ENCODE data around the gene CALML4. TPM values are rescaled to one million over a fixed set of nuclear protein-coding genes. Genes with fewer than 3 reads are reported as not detected.
A peak's percentile ranks its signal among the peaks of the same experiment; 100 is the strongest.

The CALML4 gene
- total RNA-seq, 1 donor from 2014 or later: 0.90 TPM

DNA sequence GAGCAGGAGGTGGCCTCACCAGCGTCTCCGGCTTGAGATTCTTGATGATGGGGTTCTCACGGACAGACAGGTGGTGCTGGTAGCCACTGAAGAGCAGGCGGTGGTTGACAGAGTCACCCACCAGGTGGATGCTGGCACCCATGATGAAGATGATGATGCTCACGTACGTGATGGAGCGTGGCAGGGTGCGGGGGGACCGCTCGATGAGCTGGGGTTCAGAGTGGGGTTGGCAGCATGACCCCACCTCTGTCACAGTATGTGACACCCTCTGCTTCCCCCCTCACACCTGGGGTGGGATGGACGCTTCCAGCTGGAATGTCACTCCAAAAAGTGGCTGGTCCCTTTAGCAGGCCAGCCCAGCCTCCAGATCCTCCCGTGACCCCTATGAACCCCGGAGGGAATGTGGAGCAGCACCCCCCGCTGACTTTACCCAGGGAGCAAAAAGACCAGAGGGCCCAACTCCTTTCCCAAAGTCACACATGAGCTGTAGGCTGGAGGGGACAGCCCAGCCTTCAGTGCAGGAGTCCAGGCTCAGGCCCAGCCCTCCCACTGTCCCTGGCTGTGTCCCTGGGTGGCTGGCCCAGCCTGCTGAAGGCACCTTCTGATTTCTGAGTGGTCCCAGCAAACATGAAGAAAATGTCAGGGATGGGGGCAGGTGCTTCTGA is 6.7 kb upstream of the CALML4 start:
- H3K9me3 Mint-ChIP-seq (ENCODE audit: low read depth): no peaks in the 10 kb centered on the region
- peaks cover 3% of the 10 kb centered on the region for H3K36me3 Mint-ChIP-seq (ENCODE audit: low read depth)
- H3K4me1 Mint-ChIP-seq (ENCODE audit: low read depth): no peaks in the 10 kb centered on the region
- H3K27me3 Mint-ChIP-seq (ENCODE audit: low read depth): no peaks in the 10 kb centered on the region
- DNase-seq (ENCODE audit: low spot score): no peak
- TF ChIP-seq, protein P1, sequence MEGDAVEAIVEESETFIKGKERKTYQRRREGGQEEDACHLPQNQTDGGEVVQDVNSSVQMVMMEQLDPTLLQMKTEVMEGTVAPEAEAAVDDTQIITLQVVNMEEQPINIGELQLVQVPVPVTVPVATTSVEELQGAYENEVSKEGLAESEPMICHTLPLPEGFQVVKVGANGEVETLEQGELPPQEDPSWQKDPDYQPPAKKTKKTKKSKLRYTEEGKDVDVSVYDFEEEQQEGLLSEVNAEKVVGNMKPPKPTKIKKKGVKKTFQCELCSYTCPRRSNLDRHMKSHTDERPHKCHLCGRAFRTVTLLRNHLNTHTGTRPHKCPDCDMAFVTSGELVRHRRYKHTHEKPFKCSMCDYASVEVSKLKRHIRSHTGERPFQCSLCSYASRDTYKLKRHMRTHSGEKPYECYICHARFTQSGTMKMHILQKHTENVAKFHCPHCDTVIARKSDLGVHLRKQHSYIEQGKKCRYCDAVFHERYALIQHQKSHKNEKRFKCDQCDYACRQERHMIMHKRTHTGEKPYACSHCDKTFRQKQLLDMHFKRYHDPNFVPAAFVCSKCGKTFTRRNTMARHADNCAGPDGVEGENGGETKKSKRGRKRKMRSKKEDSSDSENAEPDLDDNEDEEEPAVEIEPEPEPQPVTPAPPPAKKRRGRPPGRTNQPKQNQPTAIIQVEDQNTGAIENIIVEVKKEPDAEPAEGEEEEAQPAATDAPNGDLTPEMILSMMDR (IDR thresholded peaks at IDR 0.05): no peak
- H3K27ac Mint-ChIP-seq (ENCODE audit: unreplicated experiment): no peak overlapping the region
- H3K4me3 Mint-ChIP-seq (ENCODE audit: unreplicated experiment): no peak overlapping the region

DNA sequence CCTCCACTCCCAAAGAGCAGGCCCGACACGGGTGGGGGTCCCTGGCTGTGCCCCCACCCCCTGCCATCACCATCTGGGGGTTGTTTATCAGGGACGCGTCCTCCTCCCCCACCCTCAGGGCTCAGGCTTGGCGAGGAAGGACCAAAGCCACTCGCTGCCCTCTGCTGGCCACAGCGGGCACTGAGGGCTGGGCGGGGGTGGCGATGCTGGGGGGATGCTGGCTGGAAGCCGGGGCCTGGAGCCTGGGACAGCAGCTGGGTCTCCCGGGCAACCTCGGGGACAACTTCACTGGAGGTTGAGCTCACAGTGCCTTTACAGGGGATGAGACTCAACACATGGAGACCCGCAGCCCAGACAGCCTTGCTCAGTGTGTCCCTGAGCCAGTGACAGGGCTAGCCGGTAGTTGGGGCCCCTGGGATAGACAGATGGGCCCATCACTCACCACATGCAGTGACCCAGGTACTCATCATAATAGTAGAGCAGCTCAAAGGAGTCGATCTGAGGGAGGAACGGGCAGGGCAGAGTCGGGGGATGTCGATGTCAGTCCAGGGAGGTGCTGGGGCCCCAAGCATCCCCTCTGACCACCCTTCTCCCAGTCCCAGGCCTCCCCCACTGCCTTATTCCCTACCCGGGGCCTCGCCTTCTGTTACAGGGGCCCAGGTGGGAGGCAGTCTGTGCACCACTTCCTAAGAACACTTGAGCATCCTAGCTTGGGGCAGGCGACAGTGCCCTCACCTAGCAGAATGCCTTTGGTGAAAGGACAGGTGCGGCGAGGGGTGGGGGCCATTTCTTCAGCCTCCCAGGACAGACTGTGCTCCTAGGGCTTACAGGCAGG is 5.9 kb upstream of the CALML4 start:
- peaks cover 3% of the 10 kb centered on the region for H3K36me3 Mint-ChIP-seq (ENCODE audit: low read depth)
- H3K27ac Mint-ChIP-seq (ENCODE audit: unreplicated experiment): no peak overlapping the region
- H3K9me3 Mint-ChIP-seq (ENCODE audit: low read depth): no peaks in the 10 kb centered on the region
- TF ChIP-seq, protein P1 (IDR thresholded peaks at IDR 0.05): peak; percentile 92
- H3K27me3 Mint-ChIP-seq (ENCODE audit: low read depth): no peaks in the 10 kb centered on the region
- DNase-seq (ENCODE audit: low spot score): no peak
- H3K4me1 Mint-ChIP-seq (ENCODE audit: low read depth): no peaks in the 10 kb centered on the region
- no peak overlapping the region for H3K4me3 Mint-ChIP-seq (ENCODE audit: unreplicated experiment)

DNA sequence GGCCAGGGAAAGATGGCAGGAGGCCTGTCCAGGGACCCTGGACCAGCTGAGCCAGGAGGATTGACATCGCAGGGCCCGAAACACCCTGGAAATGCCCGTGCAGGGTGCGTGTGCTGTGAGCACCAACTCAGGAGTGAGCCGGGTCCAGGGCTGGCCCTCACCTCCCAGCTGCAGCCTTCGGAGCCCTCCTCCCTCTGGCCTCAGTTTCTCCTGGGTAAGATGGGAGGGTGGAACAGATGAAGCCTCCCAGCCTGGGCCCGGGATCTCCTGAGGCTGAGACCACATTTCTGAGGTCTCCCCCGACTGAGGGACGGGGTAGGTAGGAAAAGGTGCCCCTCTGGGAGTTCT is 5.3 kb upstream of the CALML4 start:
- Mint-ChIP-seq H3K36me3 (ENCODE audit: low read depth) (peaks cover 3% of the 10 kb centered on the region), H3K4me3 (ENCODE audit: unreplicated experiment) (no peak overlapping the region), H3K27me3 (ENCODE audit: low read depth) (no peaks in the 10 kb centered on the region)

DNA sequence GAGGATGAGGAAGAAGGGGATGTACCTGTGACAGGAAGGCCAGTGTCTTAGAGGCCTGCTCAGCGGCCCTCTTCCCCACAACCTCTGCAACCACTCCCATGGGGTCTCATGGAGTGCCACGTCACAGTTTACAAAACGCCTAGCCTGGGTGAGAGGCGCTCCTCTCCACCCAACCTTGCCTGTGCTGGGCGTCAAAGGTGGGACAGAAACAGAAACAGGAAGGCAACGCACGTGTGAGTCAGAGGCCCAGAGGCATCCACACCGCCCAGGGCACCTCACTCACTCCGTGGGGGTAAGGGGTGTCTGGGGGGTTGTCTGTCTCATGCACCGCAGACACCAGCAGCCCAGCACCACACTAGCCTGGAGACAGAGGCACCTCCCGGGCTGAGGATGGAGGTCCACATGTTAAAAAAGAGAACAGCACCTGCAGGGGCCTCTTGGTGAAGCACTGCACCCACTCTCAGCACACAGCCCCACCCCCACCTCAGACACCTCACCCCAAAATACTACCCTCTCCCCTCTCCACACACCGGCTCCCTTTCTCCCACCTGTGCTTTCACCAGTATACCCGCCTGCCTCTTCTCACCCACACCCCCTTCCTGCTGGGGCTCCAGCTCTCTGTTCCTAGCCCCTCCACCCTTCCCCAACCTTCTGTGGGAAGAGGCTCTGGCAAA is 4.7 kb upstream of the CALML4 start:
- Mint-ChIP-seq H3K27ac (ENCODE audit: unreplicated experiment) (no peak overlapping the region), H3K4me3 (ENCODE audit: unreplicated experiment) (no peak overlapping the region), H3K36me3 (ENCODE audit: low read depth) (peaks cover 1% of the 10 kb centered on the region), H3K9me3 (ENCODE audit: low read depth) (no peaks in the 10 kb centered on the region), H3K27me3 (ENCODE audit: low read depth) (no peaks in the 10 kb centered on the region), H3K4me1 (ENCODE audit: low read depth) (peaks cover 2% of the 10 kb centered on the region)
- DNase-seq (ENCODE audit: low spot score): no peak
- TF ChIP-seq, protein P1 (IDR thresholded peaks at IDR 0.05): no peak

More for the DNA sequence above, 5.3 kb upstream of the CALML4 start:
- Mint-ChIP-seq H3K27ac (ENCODE audit: unreplicated experiment) (no peak overlapping the region), H3K9me3 (ENCODE audit: low read depth) (no peaks in the 10 kb centered on the region), H3K4me1 (ENCODE audit: low read depth) (no peaks in the 10 kb centered on the region)
- DNase-seq (ENCODE audit: low spot score): no peak
- TF ChIP-seq, protein P1 (IDR thresholded peaks at IDR 0.05): no peak

DNA sequence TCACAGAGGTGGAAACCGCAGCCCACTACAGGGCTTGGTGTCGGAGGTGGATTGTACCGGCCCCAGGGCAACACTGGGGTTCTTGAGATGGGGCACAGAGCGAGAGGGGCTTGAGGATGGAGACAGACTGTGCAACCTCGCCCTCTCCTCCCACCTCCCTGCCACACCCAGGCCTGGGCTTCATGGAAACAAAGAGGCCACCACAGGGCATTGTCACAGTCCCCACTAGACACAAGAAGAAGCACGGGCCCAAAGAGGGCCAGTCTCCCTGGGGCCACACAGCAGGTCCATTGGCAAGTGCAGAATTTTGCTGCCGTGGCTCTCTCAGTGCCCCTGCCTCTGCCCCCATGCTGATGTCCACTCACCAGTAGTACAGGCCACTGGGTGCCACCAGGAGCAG is 4.1 kb upstream of the CALML4 start:
- peaks cover 1% of the 10 kb centered on the region for H3K36me3 Mint-ChIP-seq (ENCODE audit: low read depth)
- no peak overlapping the region for H3K27ac Mint-ChIP-seq (ENCODE audit: unreplicated experiment)
- no peak for DNase-seq (ENCODE audit: low spot score)
- no peaks in the 10 kb centered on the region for H3K27me3 Mint-ChIP-seq (ENCODE audit: low read depth)
- peaks cover 3% of the 10 kb centered on the region for H3K4me1 Mint-ChIP-seq (ENCODE audit: low read depth)
- TF ChIP-seq, protein P1 (IDR thresholded peaks at IDR 0.05): no peak
- no peak overlapping the region for H3K4me3 Mint-ChIP-seq (ENCODE audit: unreplicated experiment)
- no peaks in the 10 kb centered on the region for H3K9me3 Mint-ChIP-seq (ENCODE audit: low read depth)
